Measurements from ENCODE around the gene SPAG6. TPM values are rescaled to one million over a fixed set of nuclear protein-coding genes. Genes with fewer than 3 reads are reported as not detected.

Gene SPAG6
- polyA plus RNA-seq, 2 donors: not detected

GRCh38 chr10:22459496-22459895 lies 114.2 kb downstream of the SPAG6 start:
- 89 to 92% methylated on average over 2 of the region's 2 CpGs for WGBS, 2 donors
- no peak overlapping the region for H3K27ac ChIP-seq (ENCODE audit: low read depth in 2 of 2, low read length in 1 of 2)
- H3K4me1 ChIP-seq (ENCODE audit: control insufficient read depth in 2 of 2, insufficient read depth in 2 of 2, low read length in 1 of 2): no peaks in the 10 kb centered on the region

GRCh38 chr10:22460101-22460500 lies 114.8 kb downstream of the SPAG6 start:
- Histone ChIP-seq H3K9me3 (ENCODE audit: control insufficient read depth in 2 of 2, insufficient read depth in 1 of 2, low read depth in 1 of 2, low read length in 1 of 2) (no peaks in the 10 kb centered on the region), H3K4me1 (ENCODE audit: control insufficient read depth in 2 of 2, insufficient read depth in 2 of 2, low read length in 1 of 2) (no peaks in the 10 kb centered on the region), H3K27me3 (ENCODE audit: control insufficient read depth in 1 of 2, insufficient read depth in 2 of 2, low read length in 2 of 2) (no peaks in the 10 kb centered on the region), H3K4me3 (ENCODE audit: low read depth in 1 of 2, low read length in 2 of 2) (no peak overlapping the region), H3K27ac (ENCODE audit: low read depth in 2 of 2, low read length in 1 of 2) (no peak overlapping the region), H3K36me3 (ENCODE audit: control insufficient read depth in 2 of 2, insufficient read depth in 2 of 2, low read length in 1 of 2) (no peaks in the 10 kb centered on the region)
- WGBS, 2 donors: 94 to 97% methylated on average over 7 of the region's 7 CpGs

More at GRCh38 chr10:22459496-22459895, 114.2 kb downstream of the SPAG6 start:
- no peaks in the 10 kb centered on the region for H3K27me3 ChIP-seq (ENCODE audit: control insufficient read depth in 1 of 2, insufficient read depth in 2 of 2, low read length in 2 of 2)
- no peak overlapping the region for H3K4me3 ChIP-seq (ENCODE audit: low read depth in 1 of 2, low read length in 2 of 2)
- H3K9me3 ChIP-seq (ENCODE audit: control insufficient read depth in 2 of 2, insufficient read depth in 1 of 2, low read depth in 1 of 2, low read length in 1 of 2): no peaks in the 10 kb centered on the region
- H3K36me3 ChIP-seq (ENCODE audit: control insufficient read depth in 2 of 2, insufficient read depth in 2 of 2, low read length in 1 of 2): no peaks in the 10 kb centered on the region

- H3K27me3 ChIP-seq (ENCODE audit: control insufficient read depth in 1 of 2, insufficient read depth in 2 of 2, low read length in 2 of 2): no peaks in the 10 kb centered on the region
- H3K4me3 ChIP-seq (ENCODE audit: low read depth in 1 of 2, low read length in 2 of 2): no peak overlapping the region
- H3K9me3 ChIP-seq (ENCODE audit: control insufficient read depth in 2 of 2, insufficient read depth in 1 of 2, low read depth in 1 of 2, low read length in 1 of 2): no peaks in the 10 kb centered on the region
- no peak overlapping the region for H3K27ac ChIP-seq (ENCODE audit: low read depth in 2 of 2, low read length in 1 of 2)
- 90% methylated on average over 6 of the region's 6 CpGs for WGBS, 2 donors
- no peaks in the 10 kb centered on the region for H3K4me1 ChIP-seq (ENCODE audit: control insufficient read depth in 2 of 2, insufficient read depth in 2 of 2, low read length in 1 of 2)
- H3K36me3 ChIP-seq (ENCODE audit: control insufficient read depth in 2 of 2, insufficient read depth in 2 of 2, low read length in 1 of 2): no peaks in the 10 kb centered on the region
Observed at GRCh38 chr10:22460531-22461403, 115.5 kb downstream of the SPAG6 start.

GRCh38 chr10:22461891-22462290 lies 116.6 kb downstream of the SPAG6 start:
- Histone ChIP-seq H3K27ac (ENCODE audit: low read depth in 2 of 2, low read length in 1 of 2) (no peak overlapping the region), H3K4me1 (ENCODE audit: control insufficient read depth in 2 of 2, insufficient read depth in 2 of 2, low read length in 1 of 2) (no peaks in the 10 kb centered on the region), H3K9me3 (ENCODE audit: control insufficient read depth in 2 of 2, insufficient read depth in 1 of 2, low read depth in 1 of 2, low read length in 1 of 2) (no peaks in the 10 kb centered on the region), H3K27me3 (ENCODE audit: control insufficient read depth in 1 of 2, insufficient read depth in 2 of 2, low read length in 2 of 2) (no peaks in the 10 kb centered on the region), H3K4me3 (ENCODE audit: low read depth in 1 of 2, low read length in 2 of 2) (no peak overlapping the region), H3K36me3 (ENCODE audit: control insufficient read depth in 2 of 2, insufficient read depth in 2 of 2, low read length in 1 of 2) (no peaks in the 10 kb centered on the region)
- WGBS, 2 donors: 75 to 79% methylated on average over 2 of the region's 2 CpGs

GRCh38 chr10:22463255-22463654 lies 118.0 kb downstream of the SPAG6 start:
- no peak overlapping the region for H3K4me3 ChIP-seq (ENCODE audit: low read depth in 1 of 2, low read length in 2 of 2)
- H3K27me3 ChIP-seq (ENCODE audit: control insufficient read depth in 1 of 2, insufficient read depth in 2 of 2, low read length in 2 of 2): no peaks in the 10 kb centered on the region
- H3K9me3 ChIP-seq (ENCODE audit: control insufficient read depth in 2 of 2, insufficient read depth in 1 of 2, low read depth in 1 of 2, low read length in 1 of 2): no peaks in the 10 kb centered on the region
- H3K4me1 ChIP-seq (ENCODE audit: control insufficient read depth in 2 of 2, insufficient read depth in 2 of 2, low read length in 1 of 2): no peaks in the 10 kb centered on the region
- WGBS, 2 donors: 74 to 80% methylated on average over 4 of the region's 4 CpGs
- H3K27ac ChIP-seq (ENCODE audit: low read depth in 2 of 2, low read length in 1 of 2): no peak overlapping the region
- H3K36me3 ChIP-seq (ENCODE audit: control insufficient read depth in 2 of 2, insufficient read depth in 2 of 2, low read length in 1 of 2): no peaks in the 10 kb centered on the region

- Histone ChIP-seq H3K4me3 (ENCODE audit: low read depth in 1 of 2, low read length in 2 of 2) (no peak overlapping the region), H3K9me3 (ENCODE audit: control insufficient read depth in 2 of 2, insufficient read depth in 1 of 2, low read depth in 1 of 2, low read length in 1 of 2) (no peaks in the 10 kb centered on the region), H3K4me1 (ENCODE audit: control insufficient read depth in 2 of 2, insufficient read depth in 2 of 2, low read length in 1 of 2) (no peaks in the 10 kb centered on the region), H3K27me3 (ENCODE audit: control insufficient read depth in 1 of 2, insufficient read depth in 2 of 2, low read length in 2 of 2) (no peaks in the 10 kb centered on the region), H3K27ac (ENCODE audit: low read depth in 2 of 2, low read length in 1 of 2) (no peak overlapping the region), H3K36me3 (ENCODE audit: control insufficient read depth in 2 of 2, insufficient read depth in 2 of 2, low read length in 1 of 2) (no peaks in the 10 kb centered on the region)
- WGBS, 2 donors: 90 to 93% methylated on average over 5 of the region's 5 CpGs
Observed at GRCh38 chr10:22464966-22465629, 119.8 kb downstream of the SPAG6 start.

GRCh38 chr10:22466763-22467334 lies 121.6 kb downstream of the SPAG6 start:
- H3K36me3 ChIP-seq (ENCODE audit: control insufficient read depth in 2 of 2, insufficient read depth in 2 of 2, low read length in 1 of 2): no peaks in the 10 kb centered on the region
- 70 to 72% methylated on average over 3 of the region's 3 CpGs for WGBS, 2 donors
- H3K4me3 ChIP-seq (ENCODE audit: low read depth in 1 of 2, low read length in 2 of 2): no peak overlapping the region
- H3K27ac ChIP-seq (ENCODE audit: low read depth in 2 of 2, low read length in 1 of 2): no peak overlapping the region
- H3K4me1 ChIP-seq (ENCODE audit: control insufficient read depth in 2 of 2, insufficient read depth in 2 of 2, low read length in 1 of 2): no peaks in the 10 kb centered on the region
- no peaks in the 10 kb centered on the region for H3K9me3 ChIP-seq (ENCODE audit: control insufficient read depth in 2 of 2, insufficient read depth in 1 of 2, low read depth in 1 of 2, low read length in 1 of 2)
- peaks cover 0 to 2% of the 10 kb centered on the region in 2 donors for H3K27me3 ChIP-seq (ENCODE audit: control insufficient read depth in 1 of 2, insufficient read depth in 2 of 2, low read length in 2 of 2)

Other genes starting within 250 kb of the SPAG6 start
- not detected for gene EBLN1, start 127.5 kb upstream of the SPAG6 start, polyA plus RNA-seq
- 10 to 100 TPM; 34.7 to 36.7 TPM for gene COMMD3, start 29.1 kb upstream of the SPAG6 start, polyA plus RNA-seq
- 10 to 100 TPM in 1 of 2 donors, 1 to 10 TPM in 1; 9.8 to 11.3 TPM for gene BMI1, start 24.4 kb upstream of the SPAG6 start, polyA plus RNA-seq